GM21515 (cell line): ENCODE results near the gene ARID3A.

Experiments used
- ATAC-seq: cut with Tn5 transposase; IDR thresholded peaks from one replicate; pipeline ENCODE4 v1.9.1; 2021; ENCODE audit not compliant: unreplicated experiment

ARID3A gene

DNA sequence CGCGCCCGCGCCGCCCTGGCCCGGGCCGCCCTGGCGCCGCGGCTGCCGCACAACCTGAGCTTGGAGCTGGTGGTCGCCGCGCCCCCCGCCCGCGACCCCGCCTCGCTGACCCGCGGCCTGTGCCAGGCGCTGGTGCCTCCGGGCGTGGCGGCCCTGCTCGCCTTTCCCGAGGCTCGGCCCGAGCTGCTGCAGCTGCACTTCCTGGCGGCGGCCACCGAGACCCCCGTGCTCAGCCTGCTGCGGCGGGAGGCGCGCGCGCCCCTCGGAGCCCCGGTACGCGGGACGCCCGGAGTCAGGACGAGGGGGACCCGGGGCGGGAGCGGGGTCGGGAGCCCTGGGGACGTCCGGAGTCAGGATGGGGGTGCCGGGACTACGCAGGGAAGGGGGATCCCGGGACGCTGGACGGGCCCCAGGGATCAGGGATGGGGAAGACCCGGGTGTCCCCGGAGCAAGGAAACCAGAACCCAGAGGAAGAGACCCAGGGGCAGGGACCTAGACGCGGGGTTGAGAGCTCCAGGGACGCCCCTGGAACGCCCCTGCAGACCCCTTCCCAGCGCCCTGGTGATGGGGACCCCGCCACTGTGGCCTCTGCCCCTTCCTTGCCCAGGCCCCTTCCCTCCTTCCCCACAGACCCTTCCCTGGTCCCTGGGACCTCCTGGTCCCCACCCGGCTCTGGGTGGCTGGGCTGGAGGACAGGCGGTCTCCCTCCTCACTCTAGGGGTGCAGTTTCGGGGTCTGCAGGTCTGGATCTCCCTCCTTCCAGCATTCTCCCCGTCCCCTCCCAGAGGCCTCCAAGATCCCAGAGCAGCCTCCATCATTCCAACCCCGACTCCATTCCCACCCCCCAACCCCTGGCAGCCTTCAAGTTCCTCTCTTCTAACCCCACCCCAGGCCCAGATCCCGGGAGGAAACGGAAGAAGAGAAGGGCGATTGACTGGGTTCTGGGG is 75.0 kb downstream of the ARID3A start:
- no peak for ATAC-seq

DNA sequence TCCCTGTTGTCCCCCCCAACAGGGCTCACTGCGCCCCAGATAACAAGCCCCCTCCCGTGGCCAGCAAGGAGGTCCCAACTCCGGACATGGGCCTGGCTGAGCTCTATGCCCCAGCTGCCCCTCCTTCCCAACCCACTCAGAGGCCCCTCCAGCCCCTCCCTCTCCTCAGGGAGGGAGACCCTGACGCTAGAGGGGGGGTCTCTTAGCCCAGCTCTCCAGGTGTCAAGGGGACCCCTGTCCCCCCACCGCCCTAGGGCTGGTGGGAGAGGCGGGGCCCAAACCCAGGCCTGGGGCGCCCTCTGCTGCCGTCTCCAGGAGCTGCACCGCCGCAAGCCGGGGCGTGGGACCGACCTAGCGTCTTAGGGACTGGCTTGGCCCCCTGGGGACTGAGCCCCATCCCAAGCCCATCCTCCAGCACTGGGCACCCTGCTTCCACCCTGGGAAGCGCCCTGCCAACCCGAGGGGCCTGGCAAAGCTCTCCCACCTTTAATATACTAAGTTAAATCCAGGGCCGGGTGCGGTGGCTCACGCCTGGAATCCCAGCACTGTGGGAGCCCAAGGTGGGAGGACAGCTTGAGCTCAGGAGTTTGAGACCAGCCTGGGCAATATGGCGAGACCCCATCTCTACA is 75.8 kb downstream of the ARID3A start:
- ATAC-seq = no peak

DNA sequence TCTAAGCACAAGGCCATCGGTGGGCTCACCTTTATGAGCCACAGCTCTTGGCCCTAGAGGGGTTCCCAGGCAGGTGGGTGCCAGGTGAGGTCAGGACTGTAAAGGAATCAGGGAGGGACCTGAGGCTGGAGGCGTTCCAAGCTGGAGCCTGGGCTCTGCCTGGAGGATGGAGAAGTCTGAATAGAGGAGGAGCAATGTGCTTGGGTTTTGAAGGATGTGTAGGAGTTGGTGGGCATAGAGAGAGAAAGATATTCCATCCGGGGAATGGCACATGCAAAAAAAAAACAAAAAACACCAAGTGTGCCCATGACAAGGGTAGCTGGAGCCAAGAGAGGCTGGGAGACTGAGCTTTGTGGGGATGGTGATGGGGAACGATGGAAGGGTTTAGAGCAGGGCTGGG is 76.8 kb downstream of the ARID3A start:
- ATAC-seq = no peak

DNA sequence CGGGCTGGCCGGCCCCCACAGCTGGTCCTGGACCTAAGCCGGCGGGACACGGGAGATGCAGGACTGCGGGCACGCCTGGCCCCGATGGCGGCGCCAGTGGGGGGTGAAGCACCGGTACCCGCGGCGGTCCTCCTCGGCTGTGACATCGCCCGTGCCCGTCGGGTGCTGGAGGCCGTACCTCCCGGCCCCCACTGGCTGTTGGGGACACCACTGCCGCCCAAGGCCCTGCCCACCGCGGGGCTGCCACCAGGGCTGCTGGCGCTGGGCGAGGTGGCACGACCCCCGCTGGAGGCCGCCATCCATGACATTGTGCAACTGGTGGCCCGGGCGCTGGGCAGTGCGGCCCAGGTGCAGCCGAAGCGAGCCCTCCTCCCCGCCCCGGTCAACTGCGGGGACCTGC is 77.4 kb downstream of the ARID3A start:
- no peak for ATAC-seq

DNA sequence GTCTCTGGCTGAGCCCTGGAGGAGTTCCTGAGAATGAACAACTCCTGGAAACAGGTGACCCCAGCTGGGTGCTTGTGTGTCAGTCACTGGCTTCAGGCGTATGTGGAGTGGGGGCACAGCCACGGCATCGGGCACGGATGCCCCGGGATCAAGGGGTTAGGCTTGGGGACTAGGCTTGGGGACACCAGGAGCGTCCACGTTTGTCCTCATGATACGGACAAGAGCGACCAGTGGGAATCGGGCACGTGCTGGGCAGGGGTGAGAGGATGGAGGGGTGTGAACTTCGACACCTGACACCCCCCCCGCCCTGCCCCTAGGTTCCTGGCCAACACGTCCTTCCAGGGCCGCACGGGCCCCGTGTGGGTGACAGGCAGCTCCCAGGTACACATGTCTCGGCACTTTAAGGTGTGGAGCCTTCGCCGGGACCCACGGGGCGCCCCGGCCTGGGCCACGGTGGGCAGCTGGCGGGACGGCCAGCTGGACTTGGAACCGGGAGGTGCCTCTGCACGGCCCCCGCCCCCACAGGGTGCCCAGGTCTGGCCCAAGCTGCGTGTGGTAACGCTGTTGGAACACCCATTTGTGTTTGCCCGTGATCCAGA is 78.5 kb downstream of the ARID3A start:
- no peak for ATAC-seq

DNA sequence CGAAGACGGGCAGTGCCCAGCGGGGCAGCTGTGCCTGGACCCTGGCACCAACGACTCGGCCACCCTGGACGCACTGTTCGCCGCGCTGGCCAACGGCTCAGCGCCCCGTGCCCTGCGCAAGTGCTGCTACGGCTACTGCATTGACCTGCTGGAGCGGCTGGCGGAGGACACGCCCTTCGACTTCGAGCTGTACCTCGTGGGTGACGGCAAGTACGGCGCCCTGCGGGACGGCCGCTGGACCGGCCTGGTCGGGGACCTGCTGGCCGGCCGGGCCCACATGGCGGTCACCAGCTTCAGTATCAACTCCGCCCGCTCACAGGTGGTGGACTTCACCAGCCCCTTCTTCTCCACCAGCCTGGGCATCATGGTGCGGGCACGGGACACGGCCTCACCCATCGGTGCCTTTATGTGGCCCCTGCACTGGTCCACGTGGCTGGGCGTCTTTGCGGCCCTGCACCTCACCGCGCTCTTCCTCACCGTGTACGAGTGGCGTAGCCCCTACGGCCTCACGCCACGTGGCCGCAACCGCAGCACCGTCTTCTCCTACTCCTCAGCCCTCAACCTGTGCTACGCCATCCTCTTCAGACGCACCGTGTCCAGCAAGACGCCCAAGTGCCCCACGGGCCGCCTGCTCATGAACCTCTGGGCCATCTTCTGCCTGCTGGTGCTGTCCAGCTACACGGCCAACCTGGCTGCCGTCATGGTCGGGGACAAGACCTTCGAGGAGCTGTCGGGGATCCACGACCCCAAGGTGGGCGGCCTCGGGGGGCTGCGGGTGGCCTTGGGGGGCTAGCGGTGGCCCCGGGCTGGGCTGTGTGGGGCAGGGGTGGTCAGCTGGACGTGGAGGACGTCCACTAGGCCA is 79.2 kb downstream of the ARID3A start:
- no peak for ATAC-seq

DNA sequence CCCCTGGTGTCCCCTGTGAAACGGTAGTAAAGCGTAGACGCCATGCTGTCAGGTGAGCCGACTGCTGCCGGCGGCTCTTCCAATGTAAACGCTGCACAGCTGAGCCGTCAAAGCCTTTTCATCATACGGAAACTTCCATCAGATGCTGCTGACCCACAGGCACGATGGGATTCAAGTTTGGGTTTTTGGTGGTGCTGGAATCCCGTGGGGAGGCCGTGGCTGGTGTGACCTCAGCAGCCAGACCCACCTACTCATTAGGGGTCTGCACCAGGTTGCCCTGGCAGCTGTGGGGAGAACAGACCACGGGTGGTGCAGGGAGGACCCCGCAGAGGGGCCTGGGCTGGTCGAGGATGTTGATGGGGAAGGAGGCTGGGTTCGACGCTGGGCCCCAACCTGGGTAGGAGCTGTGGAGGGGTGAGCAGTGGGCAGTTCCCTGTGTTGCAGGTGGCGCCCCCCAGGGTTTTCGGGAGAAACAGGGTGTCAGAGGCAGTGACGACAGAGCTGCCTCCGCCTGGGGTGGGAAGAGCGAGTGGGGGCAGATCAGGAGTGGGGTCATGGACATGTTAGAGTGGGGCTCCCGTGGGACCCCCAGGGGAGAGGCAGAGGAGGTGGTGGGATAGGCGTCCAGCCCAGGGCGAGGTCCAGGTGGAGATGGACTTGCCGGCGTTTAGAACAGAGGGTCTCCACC is 81.0 kb downstream of the ARID3A start:
- no peak for ATAC-seq

DNA sequence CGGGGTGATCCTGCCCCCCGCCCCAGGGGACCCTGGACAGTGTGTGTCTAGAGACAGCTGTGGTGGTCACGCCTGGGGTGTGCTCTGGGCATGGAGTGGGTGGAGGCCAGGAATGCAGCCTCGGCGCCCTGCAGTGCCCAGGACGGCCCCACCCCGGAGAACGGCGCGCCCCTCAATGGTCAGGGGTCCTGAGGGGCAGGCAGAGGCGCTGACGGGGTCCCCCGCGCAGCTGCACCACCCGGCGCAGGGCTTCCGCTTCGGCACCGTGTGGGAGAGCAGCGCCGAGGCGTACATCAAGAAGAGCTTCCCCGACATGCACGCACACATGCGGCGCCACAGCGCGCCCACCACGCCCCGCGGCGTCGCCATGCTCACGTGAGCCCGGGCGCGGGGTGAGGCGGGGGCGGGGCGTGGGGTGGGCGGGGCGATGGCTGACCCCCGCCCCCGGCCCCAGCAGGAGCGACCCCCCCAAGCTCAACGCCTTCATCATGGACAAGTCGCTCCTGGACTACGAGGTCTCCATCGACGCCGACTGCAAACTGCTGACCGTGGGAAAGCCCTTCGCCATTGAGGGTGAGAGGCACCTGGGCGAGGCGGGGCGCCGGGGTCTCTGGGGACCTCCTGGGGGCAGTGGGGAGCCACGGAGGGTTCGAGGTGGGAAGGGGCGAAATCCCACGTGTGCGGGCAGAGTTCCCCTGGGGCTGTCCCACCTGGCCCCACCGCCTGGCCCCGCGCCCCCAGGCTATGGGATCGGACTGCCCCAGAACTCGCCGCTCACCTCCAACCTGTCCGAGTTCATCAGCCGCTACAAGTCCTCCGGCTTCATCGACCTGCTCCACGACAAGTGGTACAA is 81.8 kb downstream of the ARID3A start:
- ATAC-seq = no peak

DNA sequence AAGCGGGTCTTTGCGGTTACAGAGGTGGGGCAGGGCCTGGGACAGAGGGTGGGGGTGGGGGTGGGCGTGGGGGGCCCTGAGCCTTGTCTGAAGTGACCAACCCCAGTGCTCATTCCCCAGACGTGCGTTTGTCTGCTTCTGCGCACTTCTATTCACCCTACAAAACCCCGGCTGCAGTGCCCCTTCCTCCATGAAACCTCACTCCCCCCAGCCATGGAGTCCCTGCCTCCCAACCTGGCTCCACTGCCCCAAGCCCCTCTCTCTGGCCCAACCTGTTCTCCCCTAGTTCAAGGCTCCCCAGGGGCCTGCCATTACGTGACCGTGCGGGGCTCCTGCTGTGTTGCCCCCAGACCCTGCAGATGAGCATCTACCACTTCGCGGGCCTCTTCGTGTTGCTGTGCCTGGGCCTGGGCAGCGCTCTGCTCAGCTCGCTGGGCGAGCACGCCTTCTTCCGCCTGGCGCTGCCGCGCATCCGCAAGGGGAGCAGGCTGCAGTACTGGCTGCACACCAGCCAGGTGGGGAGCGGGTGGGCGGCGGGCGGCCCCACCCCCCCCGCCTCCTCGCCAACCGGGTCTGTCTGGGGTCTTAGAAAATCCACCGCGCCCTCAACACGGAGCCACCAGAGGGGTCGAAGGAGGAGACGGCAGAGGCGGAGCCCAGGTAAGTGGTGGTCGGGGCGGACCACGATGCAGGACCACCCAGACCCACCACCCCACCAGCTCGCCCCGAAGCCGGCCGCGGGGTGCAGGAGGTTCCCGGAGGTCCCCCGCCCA is 82.6 kb downstream of the ARID3A start:
- no peak for ATAC-seq

DNA sequence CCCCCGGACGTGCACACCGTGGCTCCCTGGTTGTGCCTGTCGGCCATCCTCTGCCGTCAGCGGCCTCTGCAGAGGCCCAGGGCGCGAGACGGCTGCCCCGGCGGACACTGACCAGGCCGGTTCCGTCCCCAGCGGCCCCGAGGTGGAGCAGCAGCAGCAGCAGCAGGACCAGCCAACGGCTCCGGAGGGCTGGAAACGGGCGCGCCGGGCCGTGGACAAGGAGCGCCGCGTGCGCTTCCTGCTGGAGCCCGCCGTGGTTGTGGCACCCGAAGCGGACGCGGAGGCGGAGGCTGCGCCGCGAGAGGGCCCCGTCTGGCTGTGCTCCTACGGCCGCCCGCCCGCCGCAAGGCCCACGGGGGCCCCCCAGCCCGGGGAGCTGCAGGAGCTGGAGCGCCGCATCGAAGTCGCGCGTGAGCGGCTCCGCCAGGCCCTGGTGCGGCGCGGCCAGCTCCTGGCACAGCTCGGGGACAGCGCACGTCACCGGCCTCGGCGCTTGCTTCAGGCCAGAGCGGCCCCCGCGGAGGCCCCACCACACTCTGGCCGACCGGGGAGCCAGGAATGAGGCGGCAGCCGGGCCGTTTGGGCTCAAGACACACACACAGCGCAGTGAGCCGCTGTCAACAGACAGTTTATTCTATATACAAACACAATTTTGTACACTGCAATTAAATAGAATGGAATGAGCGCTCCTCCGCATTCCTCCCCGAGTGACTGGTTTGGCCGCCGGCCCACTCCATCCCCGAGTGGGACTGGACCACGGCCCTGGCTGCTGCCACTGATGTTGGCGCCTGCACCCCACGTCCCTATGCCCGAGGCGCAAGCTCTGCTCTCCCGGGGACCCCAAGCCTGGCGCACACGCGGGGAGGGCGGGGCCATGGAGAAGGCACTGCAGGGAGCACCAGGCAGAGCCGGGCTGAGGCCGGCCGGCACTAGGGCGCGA is 83.5 kb downstream of the ARID3A start:
- no peak for ATAC-seq

DNA sequence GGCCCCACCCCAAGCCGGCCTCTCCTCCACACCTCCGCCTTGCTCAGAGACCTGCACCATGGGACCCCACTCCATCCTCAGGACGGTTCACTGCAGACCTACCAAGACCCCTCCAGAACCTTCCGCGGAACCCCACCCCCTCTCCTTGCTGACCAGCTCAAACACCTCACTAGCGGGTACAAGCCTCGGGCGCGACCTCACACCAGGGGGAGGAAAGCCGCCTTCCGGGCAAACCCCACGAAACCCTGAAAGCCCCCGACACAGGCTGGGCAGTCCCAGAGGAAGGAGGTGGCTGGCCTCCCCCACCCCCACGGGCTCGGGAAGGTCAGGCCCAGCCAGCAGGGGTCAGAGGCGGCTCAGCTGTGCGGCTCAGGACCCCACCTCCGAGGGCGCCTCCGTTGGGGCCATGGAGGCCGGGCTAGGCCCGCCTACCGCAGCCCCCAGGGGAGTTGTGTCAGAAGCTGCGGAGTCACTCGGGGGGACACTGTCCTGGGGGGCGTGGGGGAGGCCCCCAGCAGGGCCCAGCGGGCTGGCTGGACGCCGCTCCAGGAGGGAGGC is 84.2 kb downstream of the ARID3A start:
- no peak for ATAC-seq

DNA sequence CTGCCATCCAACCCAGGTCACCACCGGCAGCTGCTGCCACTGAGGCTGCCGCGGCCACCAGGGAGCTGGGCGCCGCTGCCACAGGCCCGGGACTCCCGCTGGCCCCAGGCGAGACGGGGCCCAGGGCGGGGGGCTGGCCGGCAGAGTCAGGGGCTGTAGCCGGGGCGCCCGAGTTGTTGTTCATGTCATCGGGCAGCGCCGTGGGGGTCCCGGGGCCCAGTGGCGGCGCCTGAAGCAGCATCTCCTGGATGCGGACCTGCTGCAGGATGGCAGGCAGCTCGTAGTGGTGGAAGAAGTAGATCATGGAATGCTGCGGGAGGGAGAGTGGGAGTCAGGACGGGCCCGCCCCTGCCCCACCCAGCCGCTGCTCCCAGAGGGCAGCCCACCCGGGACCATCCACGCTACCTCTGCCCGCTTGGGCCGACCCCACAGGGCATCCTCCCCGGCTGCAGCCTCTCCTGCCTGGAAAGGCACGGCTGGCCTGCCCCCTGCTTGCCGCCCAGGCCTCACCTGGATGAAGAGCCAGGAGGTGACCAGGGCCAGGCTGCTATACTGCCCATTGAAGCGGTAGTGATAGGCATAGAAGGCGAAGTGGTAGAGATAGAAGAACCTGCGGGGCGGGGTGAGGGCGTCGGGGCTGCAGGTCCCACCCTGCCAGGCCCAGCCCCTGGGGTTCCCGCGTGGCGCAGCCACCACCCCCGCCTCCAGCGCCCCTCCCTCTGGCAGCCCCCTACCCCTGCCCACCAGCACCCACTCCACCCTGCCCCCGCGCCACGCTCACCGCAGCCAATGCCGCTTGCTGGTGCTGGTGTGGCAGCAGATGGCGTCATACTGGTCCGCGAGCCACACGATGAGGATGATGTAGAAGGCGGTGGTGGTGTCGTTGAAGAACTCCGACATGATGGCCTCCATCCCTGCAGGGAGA is 85.0 kb downstream of the ARID3A start:
- ATAC-seq = no peak

DNA sequence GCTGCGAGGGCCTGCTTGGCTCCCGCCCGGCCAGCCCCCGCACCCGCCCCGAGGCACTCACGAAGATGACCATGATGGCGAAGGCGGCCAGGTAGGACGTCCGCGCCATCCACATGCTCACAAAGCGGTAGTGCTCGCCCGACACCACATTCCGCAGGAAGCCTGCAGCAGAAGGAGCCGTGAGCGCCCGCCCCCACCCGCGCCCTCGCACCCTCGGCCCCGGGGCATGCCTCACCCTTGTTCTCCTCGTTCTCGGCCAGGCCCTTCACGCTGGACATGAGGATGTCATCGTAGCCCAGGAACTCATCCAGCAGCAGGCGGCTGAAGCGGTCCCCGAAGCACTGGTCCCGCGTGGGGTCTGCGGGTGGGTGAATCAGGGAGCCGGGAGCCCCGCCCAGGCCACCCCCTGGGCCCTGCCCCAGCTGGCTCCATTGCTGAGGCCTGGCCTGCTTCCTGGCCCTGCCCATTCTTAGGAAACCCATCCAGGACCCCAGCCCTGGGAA is 86.0 kb downstream of the ARID3A start:
- no peak for ATAC-seq

DNA sequence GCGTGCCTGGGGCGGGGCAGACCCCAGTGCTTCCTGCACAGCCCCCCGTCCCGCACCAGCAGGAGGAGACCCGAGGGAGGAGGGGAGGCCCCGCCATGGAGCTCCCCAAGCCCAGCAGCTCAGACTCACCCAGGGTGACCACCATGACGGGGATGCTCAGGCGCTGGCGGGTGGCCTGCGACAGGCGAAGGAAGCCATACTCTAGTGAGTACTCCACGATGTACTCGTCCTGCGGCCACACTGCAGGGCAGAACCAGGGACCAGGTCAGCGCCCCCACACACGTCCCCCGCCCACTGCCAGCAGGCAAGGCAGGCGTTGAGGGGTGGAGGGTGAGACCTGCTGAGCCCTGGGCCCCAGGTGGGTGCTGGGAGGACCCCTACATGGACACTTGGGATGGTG is 86.5 kb downstream of the ARID3A start:
- no peak for ATAC-seq

DNA sequence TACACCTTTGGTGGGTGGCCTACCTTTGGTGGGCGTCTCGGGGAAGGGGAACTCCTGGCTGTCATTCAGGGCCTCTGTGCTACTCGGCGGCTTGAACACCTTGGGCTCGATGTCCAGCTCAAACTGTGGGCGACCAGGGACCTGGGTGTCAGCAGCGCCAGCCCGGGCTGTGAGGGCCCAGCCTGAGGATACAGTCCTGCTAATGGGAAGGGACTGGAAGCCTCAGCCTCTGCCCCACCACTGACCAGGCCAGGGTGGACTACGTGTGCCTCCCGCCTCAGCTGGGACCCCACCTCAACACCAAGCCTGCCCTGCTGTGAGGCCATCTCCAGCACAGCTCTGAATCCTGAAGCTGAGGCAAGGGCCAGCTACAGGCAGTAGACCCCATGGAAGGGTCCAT is 87.4 kb downstream of the ARID3A start:
- ATAC-seq = no peak
